ENCODE measurements around the gene UBE2E2.

- TF ChIP-seq EP300 (conservative IDR thresholded peaks at IDR 0.05; ENCODE audit: poor library complexity, severe bottlenecking), result no peak
- no peak for TF ChIP-seq RAD21 (conservative IDR thresholded peaks at IDR 0.05)
- TF ChIP-seq CTCF (IDR thresholded peaks at IDR 0.05; ENCODE audit: poor library complexity, severe bottlenecking), result no peak
- TF ChIP-seq EZH2 (IDR thresholded peaks at IDR 0.05; ENCODE audit: borderline replicate concordance, insufficient read depth, low read length, poor library complexity, severe bottlenecking), result no peak
- TF ChIP-seq REST (IDR thresholded peaks at IDR 0.05; ENCODE audit: borderline replicate concordance), result no peak
- no peak for TF ChIP-seq POLR2AphosphoS5 (IDR thresholded peaks at IDR 0.05)
Measured at GRCh38 chr3:23395115-23395514, 192.0 kb downstream of the UBE2E2 start.
